ELF-1 (cell line): ENCODE results near the gene BAG1.

Experiments used
- DNase-seq: peaks from one replicate; pipeline ENCODE4 v3.0.0-alpha.2; 2016; ENCODE audit warnings: low read depth, low spot score

Gene BAG1

DNA sequence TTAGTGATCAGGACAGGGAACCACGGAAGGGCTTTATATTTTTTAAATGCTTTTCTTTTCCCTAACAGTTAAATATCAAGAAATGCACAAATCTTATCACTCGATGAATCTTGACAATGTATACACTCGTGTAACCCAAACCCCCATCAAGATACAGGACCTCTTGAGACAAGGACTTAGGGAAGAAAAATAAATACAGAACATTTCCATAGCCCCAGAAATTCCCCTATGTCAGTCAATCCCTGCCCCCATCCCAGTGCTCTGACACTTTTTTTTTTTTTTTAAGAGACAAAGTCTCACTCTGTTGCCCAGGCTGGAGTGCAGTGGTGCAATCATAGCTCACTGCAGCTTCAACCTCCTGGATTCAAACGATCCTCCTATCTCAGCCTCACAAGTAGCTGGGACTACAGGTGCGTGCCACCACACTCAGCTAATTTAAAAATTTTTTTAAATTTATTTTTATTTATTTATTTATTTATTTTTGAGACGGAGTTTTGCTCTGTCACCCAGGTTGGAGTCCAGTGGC is 21.8 kb downstream of the BAG1 start:
- DNase-seq: no peak

- DNase-seq: no peak
Measured at GRCh38 chr9:33241298-33241697, 23.2 kb downstream of the BAG1 start.

- DNase-seq: peak; percentile 22
Measured at GRCh38 chr9:33239921-33240320, 24.6 kb downstream of the BAG1 start, which contains the start of gene SPINK4. Gene SPINK4, plus strand, starts transcription at chr9:33240167. Its CDS starts 42 bp downstream, at chr9:33240209.

DNA sequence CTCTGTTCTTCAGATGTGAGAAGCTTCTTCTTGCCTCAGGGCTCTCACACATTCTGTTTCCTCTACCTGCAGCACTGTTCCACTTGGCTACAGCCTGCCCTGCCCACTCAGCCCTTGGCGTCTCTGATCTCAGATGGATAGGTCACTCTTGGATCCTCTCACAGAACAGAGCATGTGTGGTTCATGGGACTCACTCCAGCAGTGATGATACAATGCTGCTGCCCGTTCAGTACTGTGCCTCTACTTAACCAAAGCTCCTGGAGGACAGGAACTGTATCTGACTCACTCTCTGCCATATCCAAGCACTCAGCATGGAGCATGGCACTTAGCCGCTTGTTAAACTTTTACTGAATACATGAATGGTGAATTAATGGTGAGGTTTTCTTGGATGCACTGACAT is 27.9 kb downstream of the BAG1 start:
- no peak for DNase-seq

DNA sequence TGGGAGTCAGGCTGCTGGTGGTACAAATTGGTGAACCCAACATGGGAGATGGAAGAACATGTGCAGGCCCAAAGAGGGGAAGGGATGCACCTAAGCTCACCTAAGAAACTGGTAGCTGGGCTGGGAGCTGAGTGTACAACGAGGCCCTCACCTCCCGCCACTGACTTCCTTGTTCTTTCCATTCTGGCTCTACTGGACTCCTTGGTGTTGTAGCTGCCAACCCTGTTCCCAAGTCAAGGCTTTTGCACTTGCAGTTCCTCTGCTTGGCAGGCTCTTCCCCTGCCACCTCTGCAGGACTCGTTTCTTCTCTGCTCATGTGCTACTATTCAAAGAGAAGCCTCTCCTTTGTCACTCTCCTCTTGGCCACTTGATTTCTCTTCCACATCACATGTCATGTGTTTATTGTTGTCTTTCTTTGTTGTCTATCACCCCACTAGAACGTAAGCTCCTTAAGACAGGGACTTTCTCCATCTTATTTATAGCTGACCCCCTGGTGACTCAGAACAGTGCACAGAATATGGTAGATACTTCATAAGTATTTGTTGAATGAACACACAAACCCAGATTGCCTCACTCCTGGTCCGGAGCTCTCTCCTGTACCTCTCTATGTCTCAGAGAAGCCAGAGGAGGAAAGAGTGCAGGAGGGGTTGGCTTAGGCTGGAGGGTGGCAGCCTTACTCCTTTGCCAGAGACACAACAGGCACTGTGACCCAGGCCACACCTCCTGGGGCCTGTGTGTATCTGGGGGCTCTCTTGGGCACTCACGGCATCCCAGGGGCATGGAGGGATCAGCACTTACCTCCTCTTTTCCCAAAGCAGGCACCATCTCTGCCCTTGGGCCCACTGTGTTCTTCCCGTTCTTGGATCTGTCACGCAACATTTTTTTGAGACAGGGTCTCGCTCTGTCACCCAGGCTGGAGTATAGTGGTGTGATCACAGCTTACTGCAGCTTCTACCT is 29.7 kb downstream of the BAG1 start:
- DNase-seq: no peak

DNA sequence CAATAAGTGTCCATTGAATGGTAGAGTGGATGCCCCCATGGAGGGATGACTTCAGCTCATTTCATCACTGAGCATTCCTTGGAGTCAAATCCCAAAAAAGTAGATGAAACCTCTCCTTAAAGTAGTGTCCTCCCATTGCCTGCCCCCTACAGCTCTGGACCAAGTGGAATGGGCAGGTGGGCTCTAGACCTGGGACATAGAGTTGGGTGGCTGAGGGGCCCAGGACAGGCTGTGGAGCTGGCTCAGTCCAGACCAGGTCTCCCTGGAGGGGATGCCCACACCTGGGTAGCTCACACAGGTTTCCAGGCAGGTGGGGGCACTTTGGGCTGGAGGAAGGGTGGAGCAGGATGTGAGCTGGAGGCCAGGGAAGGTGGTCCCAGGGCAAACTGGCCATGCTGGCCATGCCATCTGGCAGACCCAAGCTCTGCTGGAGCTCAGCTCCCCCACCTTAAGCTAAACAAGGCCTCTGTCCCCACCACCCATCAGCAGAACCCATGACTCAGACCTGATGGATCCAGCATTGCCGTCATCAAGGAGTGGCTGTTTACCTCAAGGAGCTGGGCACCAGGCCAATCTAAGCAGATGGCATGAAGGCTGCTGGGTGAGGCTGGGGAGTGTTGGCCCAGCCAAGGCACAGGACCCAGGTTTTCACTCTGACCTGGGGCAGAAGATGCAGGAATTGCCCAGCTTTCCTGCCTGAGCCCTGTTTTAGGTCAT is 30.7 kb downstream of the BAG1 start:
- no peak for DNase-seq

GRCh38 chr9:33232815-33233214 is 31.7 kb downstream of the BAG1 start:
- no peak for DNase-seq

DNA sequence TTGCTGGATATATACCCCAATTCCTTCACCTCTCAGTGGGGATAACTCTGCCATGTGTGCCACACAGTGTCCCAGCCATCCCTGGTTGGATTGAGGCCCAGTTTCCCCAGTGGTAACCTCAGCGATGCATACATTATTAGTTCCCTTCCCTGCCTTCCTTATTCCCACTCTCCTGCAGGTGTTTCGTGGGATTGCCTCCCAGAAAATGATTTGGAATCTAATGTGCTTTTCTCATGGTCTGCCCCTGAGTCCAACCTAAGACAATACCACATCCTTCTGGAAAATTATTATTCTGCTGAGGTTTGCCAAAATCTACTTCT is 32.9 kb downstream of the BAG1 start:
- no peak for DNase-seq

DNA sequence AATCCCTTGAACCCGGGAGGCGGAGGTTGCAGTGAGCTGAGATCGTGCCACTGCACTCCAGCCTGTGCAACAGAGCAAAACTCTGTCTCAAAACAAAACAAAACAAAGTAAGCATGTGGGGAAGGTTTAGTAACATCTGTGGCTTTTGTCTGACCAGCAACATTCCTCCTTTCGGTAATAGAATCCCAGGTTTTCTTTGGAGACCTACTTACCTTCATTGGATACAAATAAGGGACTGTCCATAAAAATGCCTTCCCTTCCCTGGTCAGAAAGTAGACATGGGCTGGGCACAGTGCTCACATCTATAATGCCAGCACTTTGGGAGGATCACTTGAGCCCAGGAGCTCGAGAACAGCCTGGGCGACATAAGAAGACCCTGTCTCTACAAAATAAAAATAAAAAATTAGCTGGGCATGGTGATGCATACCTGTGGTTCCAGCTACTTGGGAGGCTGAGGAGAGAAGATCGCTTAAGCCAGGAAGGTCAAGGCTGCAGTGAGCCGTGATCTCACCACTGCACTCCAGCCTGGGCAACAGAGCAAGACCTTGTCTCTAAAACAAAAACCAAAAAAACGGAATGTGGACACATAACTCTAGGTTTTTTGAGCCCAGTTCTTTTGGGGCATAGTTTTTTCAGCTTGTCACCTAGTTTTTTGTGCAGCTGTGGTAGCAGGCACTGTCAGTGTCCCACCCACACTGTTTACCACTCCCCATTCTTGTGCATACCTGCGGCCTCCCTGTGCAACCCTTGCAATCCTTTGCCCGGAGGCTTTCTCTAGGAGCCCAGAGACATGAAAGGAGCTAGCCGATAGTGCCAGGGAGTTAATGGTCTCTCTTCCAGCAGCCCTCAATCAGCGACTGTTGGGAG is 33.5 kb downstream of the BAG1 start:
- DNase-seq: peak; percentile 68

DNA sequence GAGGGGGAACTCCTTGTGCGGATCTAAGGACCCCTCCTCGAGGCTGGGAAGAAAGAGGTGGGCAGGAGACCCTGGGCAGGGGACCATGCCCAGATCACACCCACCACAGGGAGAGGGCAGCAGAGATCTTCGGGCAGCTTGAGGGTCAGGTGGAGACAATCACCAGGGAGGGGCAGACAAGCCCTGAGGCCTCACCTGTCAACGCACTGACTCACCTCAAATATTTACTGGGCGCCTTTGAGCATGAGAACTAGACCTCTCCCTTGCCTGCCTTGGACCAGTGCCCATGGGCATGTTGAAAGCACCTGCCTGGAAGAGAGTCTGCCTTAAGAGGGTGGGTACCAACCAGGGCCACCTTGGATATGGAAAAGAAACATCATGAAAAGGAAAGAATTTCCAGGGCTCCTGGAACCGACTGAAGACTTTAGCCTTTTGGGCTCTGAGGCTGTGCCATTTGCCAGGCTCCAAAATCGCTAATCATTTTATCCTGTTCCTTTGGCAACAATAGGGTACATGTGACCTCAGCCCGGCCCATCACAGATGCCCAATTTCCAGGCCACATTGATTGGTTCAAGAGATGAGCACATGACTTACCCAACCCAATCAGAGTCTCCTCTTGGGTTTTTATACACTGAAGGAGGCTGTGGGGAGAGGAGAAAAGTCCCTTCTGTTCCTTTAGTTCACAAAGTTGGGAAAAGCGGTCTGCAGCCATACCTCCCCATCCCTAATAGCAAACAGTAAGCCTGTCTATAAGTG is 35.0 kb downstream of the BAG1 start:
- DNase-seq: peak; percentile 58

GRCh38 chr9:33228606-33229005 is 35.9 kb downstream of the BAG1 start:
- no peak for DNase-seq

DNA sequence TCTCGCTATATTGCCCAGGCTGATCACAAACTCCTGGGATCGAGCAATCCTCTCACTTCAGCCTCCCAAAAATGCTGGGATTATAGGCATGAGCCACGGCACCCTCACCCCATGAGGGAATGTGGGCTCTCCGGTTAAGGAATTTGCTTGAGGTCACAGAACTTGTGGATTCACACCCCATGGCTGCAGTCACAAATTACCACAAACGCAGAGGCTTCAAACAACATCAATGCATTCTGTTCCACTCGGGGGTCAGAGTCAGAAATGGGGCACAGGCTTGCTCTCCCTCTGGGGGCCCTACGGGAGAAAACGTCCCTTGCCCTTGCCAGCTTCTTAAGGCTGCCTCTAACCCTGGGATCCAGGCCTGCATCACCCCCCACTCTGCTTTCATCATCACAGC is 36.8 kb downstream of the BAG1 start:
- peak; percentile 46 for DNase-seq

DNA sequence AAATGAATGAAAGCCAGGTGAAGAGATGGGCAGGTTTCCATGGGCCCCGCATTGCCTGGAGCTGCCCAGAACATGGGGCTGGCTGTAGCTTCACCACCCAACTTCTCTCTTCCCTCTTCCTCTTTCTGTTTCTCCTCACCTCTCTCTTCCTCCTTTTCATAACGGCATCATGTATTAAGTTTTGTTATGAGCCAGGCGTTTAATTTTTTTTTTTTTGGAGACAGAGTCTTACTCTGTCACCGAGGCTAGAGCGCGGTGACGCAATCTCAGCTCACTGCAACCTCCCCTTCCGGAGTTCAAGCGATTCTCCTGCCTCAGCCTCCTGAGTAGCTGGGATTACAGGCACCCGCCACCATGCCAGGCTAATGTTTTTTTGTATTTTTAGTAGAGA is 37.5 kb downstream of the BAG1 start:
- no peak for DNase-seq

- DNase-seq: peak; percentile 37
Measured at GRCh38 chr9:33225319-33226147, 39.0 kb downstream of the BAG1 start.

- no peak for DNase-seq
Measured at GRCh38 chr9:33223696-33224095, 40.8 kb downstream of the BAG1 start.

GRCh38 chr9:33222031-33222430 is 42.5 kb downstream of the BAG1 start:
- no peak for DNase-seq

DNA sequence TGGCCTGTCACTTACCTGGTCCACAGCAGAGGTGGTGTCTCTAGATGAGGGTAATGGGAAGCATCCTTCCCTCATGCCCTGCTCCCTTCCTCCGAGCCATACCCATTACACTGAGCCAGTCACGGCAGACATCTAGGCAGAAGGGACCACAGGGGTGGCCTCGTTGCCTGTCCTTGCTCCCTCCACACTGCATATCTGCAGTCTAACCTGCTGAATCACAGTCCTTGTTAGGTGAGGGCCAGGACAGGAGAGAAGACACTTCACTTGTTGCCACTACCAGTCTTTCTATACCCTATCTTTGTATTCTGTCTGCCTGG is 43.0 kb downstream of the BAG1 start:
- DNase-seq: no peak

GRCh38 chr9:33220681-33221567 is 43.6 kb downstream of the BAG1 start:
- DNase-seq: no peak

- DNase-seq: peak; percentile 73
Measured at GRCh38 chr9:33211695-33212393, 52.7 kb downstream of the BAG1 start.
